NCI-H1436 (cell line): ENCODE results near the gene TTYH3.
A peak's percentile ranks its signal among the peaks of the same experiment; 100 is the strongest.

Experiments used
- DNase-seq: peaks from one replicate; lab custom pipeline; 2025; lab: John Stamatoyannopoulos, UW

TTYH3 gene

DNA sequence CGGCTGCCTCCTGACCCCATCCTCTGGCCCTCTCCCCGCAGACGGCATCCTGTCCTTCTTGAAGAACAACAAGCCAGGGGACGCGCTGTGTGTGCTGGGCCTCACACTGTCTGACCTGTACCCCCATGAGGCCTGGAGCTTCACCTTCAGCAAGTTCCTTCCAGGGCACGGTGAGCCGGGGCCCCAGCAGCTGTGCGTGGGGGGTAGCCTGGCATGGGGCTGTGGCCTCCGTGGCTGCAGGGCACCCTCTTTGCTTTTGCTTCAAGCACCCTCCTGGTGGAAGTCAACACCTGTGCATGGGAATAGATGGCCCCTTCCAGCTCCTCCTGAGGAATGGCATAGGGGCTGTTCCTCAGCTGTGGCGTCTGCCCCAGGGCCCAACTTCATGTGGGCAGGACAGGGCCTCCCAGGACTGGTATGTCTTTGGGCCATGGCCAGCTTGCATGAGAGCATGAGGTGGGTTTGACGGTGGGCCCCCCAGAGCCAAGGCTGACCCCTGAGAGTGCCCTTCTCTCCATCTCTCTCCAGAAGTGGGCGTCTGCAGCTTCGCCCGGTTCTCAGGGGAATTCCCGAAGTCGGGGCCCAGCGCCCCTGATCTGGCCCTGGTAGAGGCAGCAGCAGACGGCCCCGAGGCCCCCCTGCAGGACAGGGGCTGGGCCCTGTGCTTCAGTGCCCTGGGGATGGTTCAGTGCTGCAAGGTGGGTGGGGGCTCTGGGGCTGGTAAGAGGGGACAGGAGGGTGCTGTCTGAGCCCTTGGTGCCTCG lies 76.9 kb downstream of the TTYH3 start:
- no peak for DNase-seq

DNA sequence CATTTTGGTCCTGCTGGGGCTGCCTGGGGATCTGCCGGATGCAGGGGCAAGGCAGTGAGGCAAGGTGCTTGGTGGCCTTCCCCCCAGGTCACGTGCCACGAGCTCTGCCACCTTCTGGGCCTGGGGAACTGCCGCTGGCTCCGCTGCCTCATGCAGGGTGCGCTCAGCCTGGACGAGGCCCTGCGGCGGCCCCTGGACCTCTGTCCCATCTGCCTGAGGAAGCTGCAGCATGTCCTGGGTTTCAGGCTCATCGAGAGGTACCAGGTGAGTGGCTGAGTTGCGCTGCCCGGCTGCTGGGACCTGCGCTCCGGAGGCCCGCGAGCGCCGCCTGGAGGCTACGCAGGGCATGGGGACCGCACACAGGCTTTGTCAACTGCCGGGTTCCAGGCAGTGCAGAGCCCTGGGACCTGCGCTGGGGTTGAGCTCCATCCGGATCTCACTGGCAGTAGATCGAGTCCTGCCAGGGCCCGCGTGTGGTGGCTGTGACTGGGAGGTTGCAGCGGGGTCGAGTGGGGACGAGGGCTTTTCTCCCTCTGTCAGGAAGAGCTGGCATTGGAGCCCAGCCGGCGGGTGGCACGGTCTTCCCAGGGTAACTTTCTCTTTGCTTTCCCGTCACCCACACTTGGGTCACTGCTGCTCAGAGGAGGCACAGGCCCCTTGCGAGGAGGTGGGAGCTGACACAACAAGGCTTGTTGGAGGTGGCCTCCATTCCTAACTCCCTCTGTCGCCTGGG lies 77.9 kb downstream of the TTYH3 start:
- DNase-seq = peak; percentile 60

DNA sequence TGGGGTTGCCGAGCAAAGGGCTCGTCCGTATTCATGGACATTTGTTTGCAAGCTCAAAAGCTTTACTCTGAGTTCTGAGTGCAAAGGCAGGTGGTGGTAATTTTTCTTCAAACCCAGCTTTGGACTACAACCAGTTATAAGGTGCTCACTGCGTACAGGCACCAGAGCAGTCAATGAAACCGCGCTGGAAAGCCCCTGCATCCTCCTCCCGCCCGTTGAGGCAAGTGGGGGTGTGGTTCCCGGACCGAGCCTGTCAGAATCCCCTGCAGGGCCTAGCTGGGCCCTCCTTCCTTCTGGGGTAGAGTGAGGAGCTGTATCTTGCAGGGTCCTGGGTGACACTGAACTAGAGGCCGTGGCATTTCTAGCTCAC lies 78.5 kb downstream of the TTYH3 start:
- DNase-seq = no peak

DNA sequence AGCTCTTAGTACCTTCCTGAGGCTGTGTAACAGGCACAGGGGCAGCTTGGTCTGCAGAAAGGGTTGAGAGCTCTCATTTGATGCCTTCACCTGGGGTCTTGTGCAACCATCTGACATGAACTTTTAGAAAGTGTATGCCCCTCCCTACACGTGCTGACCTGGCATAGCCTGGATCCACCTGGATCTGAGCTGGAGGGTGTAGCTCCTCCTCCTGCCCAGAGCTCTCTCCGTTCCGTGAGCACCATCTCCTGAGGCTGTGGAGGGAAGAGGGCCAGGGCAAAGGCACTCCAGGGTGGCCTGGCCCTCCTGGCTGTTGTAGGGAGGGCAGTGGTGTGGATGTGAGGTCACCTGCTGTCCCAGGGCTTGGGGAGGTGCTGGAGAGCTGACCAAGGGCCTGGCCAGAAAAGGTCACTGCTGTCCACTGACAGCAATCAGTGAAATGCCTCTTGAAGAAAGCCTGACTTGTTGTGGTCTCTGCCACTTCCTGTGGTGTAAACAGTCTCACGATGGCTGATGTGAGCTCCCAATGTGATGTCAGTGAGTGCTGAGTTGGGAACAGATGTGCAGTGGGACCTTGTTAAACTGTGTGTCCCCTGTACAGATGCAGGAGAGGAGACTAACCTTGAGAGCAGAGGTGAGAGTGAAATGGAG lies 79.2 kb downstream of the TTYH3 start:
- no peak for DNase-seq

DNA sequence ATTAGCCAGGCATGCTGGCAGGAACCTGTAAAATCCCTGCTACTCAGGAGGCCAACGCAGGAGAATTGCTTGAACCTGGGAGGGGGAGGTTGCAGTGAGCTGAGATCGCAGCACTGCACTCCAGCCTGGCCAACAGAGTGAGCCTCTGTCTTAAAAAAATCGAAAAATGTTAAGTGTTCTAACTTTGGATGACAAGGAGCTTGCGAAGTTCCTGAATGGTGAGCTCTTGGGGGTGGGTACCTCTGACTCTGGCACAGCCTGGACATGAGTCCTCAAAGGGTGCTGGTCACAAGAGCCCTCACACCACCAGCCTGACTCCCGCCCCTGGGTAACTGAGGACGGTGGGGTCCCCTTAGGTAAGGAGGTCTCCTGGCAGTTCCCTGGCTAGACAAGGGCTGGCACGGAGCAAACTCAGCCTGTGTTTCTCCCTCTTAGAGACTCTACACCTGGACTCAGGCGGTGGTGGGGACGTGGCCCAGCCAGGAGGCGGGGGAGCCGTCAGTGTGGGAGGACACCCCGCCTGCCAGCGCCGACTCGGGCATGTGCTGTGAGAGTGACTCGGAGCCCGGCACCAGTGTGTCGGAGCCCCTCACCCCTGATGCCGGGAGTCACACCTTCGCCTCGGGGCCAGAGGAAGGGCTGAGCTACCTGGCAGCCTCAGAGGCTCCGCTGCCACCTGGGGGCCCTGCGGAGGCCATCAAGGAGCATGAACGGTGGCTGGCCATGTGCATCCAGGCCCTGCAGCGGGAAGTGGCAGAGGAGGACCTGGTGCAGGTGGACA lies 80.3 kb downstream of the TTYH3 start:
- DNase-seq = no peak

DNA sequence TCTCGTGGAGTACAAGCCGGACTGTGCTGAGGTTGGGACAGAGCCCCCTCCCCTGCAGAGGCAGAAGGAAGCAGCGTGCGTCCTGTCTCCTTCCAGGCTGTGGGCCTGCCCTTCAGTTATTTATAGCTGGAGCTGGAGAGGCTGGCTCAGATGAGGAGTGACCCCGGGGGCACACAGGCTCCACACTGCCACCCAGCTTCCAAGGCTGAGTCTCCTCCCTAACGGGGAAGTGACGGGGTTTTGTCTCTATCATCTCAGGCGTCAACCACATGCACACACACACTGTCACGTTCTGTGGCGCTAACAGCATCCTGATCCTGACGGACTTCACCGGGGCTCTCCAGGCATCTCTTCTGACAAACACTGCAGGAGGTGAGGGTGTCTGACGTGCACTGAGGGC lies 81.6 kb downstream of the TTYH3 start:
- no peak for DNase-seq

DNA sequence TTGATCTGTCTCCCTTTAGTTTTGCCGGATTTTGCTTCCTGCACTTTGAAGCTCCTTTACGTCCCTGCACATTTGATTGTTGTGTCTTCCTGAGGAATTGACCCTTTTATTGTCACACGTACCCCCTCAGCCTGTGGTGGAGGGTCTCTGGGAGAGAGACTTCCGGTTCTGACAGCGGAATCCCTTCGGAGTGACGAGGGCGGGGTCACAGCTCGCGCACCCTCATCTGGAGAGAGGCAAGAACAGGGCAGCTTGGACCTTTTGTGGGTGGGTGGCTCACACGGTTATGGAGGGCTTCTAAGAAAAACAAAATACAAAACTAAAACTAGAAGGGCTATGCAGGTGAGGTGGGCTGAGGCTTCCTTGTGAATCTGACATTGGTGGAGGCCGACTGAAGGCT lies 82.2 kb downstream of the TTYH3 start:
- DNase-seq = no peak
